Colonic mucosa (tissue), 4 donors: ENCODE results near the gene SOX6. TPM values are rescaled to one million over a fixed set of nuclear protein-coding genes. Genes with fewer than 3 reads are reported as not detected.

Experiments
- DNase-seq: peaks from one replicate; pipeline ENCODE4 v3.0.0-alpha.2; 2020
- H3K27ac ChIP-seq: fragments of 200-600 bp; one replicate; pipeline ENCODE4 v1.8.0; 2021
- H3K27me3 ChIP-seq: fragments of 200-600 bp; one replicate; pipeline ENCODE4 v1.8.0; 2021
- H3K36me3 ChIP-seq: fragments of 200-600 bp; one replicate; pipeline ENCODE4 v1.8.0; 2021
- H3K4me1 ChIP-seq: fragments of 200-600 bp; one replicate; pipeline ENCODE4 v1.8.0; 2021; ENCODE audit warnings: mild to moderate bottlenecking
- H3K4me3 ChIP-seq: fragments of 200-600 bp; one replicate; pipeline ENCODE4 v1.8.0; 2021
- H3K9ac ChIP-seq, 2 donors: one replicate each; pipeline ENCODE4 v1.7.0; 2013; ENCODE audit warnings: control low read depth in 2 of 2, low read depth in 2 of 2, low read length in 2 of 2
- H3K9me3 ChIP-seq: fragments of 200-600 bp; one replicate; pipeline ENCODE4 v1.8.0; 2021
- CTCF ChIP-seq: fragments of 200-600 bp; IDR thresholded peaks from one replicate; pipeline ENCODE4 v1.8.0; 2022; ENCODE audit warnings: antibody characterized with exemption, mild to moderate bottlenecking
- intact Hi-C: fragments of 100-400 bp; cut with DNase I; formaldehyde crosslinking; loops from one replicate; pipeline ENCODE4 v1.14.1; 2022
- total RNA-seq, 2 donors: library from RNA; stranded (reverse); fragmentation: NEBNext Ultra II Directional in 1 of 2; extraction: Animal tissue kit (Norgen Biotek cat#: 25700) in 1 of 2; gene quantifications; one replicate each; pipeline ENCODE4 v1.2.1, GENCODE V29; 2021
- donor health status: healthy.
- donor health status: DM: no; HTN: no; CAD: no.
- donor health status: DM: no; HTN: no; CAD: no.

The SOX6 gene
- total RNA-seq, 2 donors from 2014 or later = 2.1 to 3.0 TPM

GRCh38 chr11:16223558-16223957, 132.8 kb downstream of the SOX6 start:
- no peak overlapping the region for H3K27ac ChIP-seq
- H3K9ac ChIP-seq = no peak overlapping the region
- H3K36me3 ChIP-seq = no peaks in the 10 kb centered on the region
- no peak overlapping the region for H3K4me3 ChIP-seq
- no peaks in the 10 kb centered on the region for H3K9me3 ChIP-seq
- H3K27me3 ChIP-seq = no peaks in the 10 kb centered on the region
- DNase-seq = no peak
- no peaks in the 10 kb centered on the region for H3K4me1 ChIP-seq
- intact Hi-C loops = no loop called here
- TF ChIP-seq CTCF = no peak

- TF ChIP-seq CTCF = no peak
- Histone ChIP-seq H3K27ac (no peak overlapping the region), H3K36me3 (no peaks in the 10 kb centered on the region), H3K27me3 (no peaks in the 10 kb centered on the region), H3K4me3 (no peak overlapping the region), H3K9me3 (no peaks in the 10 kb centered on the region), H3K9ac (no peak overlapping the region), H3K4me1 (no peaks in the 10 kb centered on the region)
- no peak for DNase-seq
- intact Hi-C loops = no loop called here
These were observed 138.7 kb downstream of the SOX6 start for GRCh38 chr11:16217631-16218030.

- H3K9me3 ChIP-seq = no peaks in the 10 kb centered on the region
- H3K36me3 ChIP-seq = no peaks in the 10 kb centered on the region
- intact Hi-C loops = no loop called here
- no peak overlapping the region for H3K9ac ChIP-seq
- H3K27me3 ChIP-seq = no peaks in the 10 kb centered on the region
- no peak for DNase-seq
- no peak overlapping the region for H3K27ac ChIP-seq
- H3K4me1 ChIP-seq = no peaks in the 10 kb centered on the region
- H3K4me3 ChIP-seq = no peak overlapping the region
- no peak for TF ChIP-seq CTCF
These were observed 139.5 kb downstream of the SOX6 start for GRCh38 chr11:16216831-16217230.

GRCh38 chr11:16215352-16215751, 141.0 kb downstream of the SOX6 start:
- Histone ChIP-seq H3K4me3 (no peak overlapping the region), H3K36me3 (no peaks in the 10 kb centered on the region), H3K27ac (no peak overlapping the region), H3K9me3 (no peaks in the 10 kb centered on the region), H3K9ac (no peak overlapping the region), H3K4me1 (no peaks in the 10 kb centered on the region), H3K27me3 (no peaks in the 10 kb centered on the region)
- intact Hi-C loops = no loop called here
- DNase-seq = no peak
- TF ChIP-seq CTCF = no peak

GRCh38 chr11:16211407-16211806, 144.9 kb downstream of the SOX6 start:
- no peaks in the 10 kb centered on the region for H3K4me1 ChIP-seq
- H3K4me3 ChIP-seq = no peak overlapping the region
- H3K36me3 ChIP-seq = no peaks in the 10 kb centered on the region
- intact Hi-C loops = no loop called here
- no peak for DNase-seq
- TF ChIP-seq CTCF = no peak
- H3K9me3 ChIP-seq = no peaks in the 10 kb centered on the region
- no peak overlapping the region for H3K9ac ChIP-seq
- no peaks in the 10 kb centered on the region for H3K27me3 ChIP-seq
- H3K27ac ChIP-seq = no peak overlapping the region

- TF ChIP-seq CTCF = no peak
- no peaks in the 10 kb centered on the region for H3K9me3 ChIP-seq
- H3K36me3 ChIP-seq = no peaks in the 10 kb centered on the region
- intact Hi-C loops = no loop called here
- no peak overlapping the region for H3K4me3 ChIP-seq
- DNase-seq = no peak
- H3K4me1 ChIP-seq = no peaks in the 10 kb centered on the region
- H3K9ac ChIP-seq = no peak overlapping the region
- no peaks in the 10 kb centered on the region for H3K27me3 ChIP-seq
- H3K27ac ChIP-seq = no peak overlapping the region
These were observed 152.1 kb downstream of the SOX6 start for GRCh38 chr11:16204261-16204660.
